Stomach (tissue), 9 donors: ENCODE measurements around the gene RAB40B. TPM values are rescaled to one million over a fixed set of nuclear protein-coding genes. Genes with fewer than 3 reads are reported as not detected.

ENCODE experiments used
- DNase-seq, 2 donors: peaks; one replicate each; pipeline versions ENCODE4 v3.0.0 to v3.0.0-alpha.2; 2013 to 2019
- H3K27ac ChIP-seq, 5 donors: fragments of 200-600 bp in 4 of 5; sonication (generic) in 4 of 5; one replicate each; pipeline ENCODE4 v1.5.1; 2013 to 2019; ENCODE audit warnings: mild to moderate bottlenecking in 1 of 5, moderate library complexity in 1 of 5
- H3K27me3 ChIP-seq, 3 donors: fragments of 200-600 bp; sonication (generic); one replicate each; pipeline ENCODE4 v1.5.1; 2017 to 2019; ENCODE audit warnings: mixed run types in 1 of 3
- H3K36me3 ChIP-seq, 4 donors: fragments of 200-600 bp; sonication (generic); 1 replicate in 3 of 4; 2 replicates in 1 of 4; pipeline ENCODE4 v1.5.1; 2016 to 2019
- H3K4me1 ChIP-seq, 4 donors: fragments of 200-600 bp; sonication (generic); one replicate each; pipeline ENCODE4 v1.5.1; 2016 to 2019
- H3K4me3 ChIP-seq, 4 donors: fragments of 200-600 bp; sonication (generic) in 3 of 4; one replicate each; pipeline ENCODE4 v1.5.1; 2016 to 2019; ENCODE audit warnings: mild to moderate bottlenecking in 1 of 4
- H3K9me3 ChIP-seq, 4 donors: fragments of 200-600 bp; sonication (generic); one replicate each; pipeline ENCODE4 v1.5.1; 2016 to 2019
- EP300 ChIP-seq: sonication (generic); formaldehyde crosslinking; IDR thresholded peaks from one replicate; pipeline ENCODE4 v1.6.1; 2017; ENCODE audit warnings: antibody characterized with exemption
- POLR2A ChIP-seq, 4 donors: fragments of 450-650 bp; IDR thresholded peaks; one replicate each; pipeline ENCODE4 v1.6.1; 2016; ENCODE audit warnings: antibody characterized with exemption in 4 of 4, control low read depth in 2 of 4, mild to moderate bottlenecking in 1 of 4, moderate library complexity in 1 of 4
- POLR2AphosphoS5 ChIP-seq, 3 donors: sonication (generic); formaldehyde crosslinking; IDR thresholded peaks; one replicate each; pipeline ENCODE4 v1.6.1; 2016; ENCODE audit warnings: antibody characterized with exemption in 3 of 3
- WGBS, 5 donors: extraction: QIAGEN DNeasy Blood & Tissue Kit in 3 of 5; methylation state at CpG; one replicate each; pipeline versions ENCODE4 v1.1.5 to v1.1.7; 2013 to 2018; 5-methylcytosine and 5-hydroxymethylcytosine counted together
- intact Hi-C: fragments of 100-400 bp; cut with DNase I; formaldehyde crosslinking; loops from one replicate; pipeline ENCODE4 v1.15.1; 2023; ENCODE audit warnings: low total_unique reads
- polyA plus RNA-seq, 3 donors: library from polyadenylated mRNA; stranded (reverse); fragments of 200-250 nt; gene quantifications; one replicate each; pipeline ENCODE4 v1.2.3, GENCODE V29; 2013
- total RNA-seq, 5 donors: library from RNA; depleted of rRNA; stranded (reverse); fragments of >200 nt; gene quantifications; one replicate each; pipeline versions ENCODE4 v1.1.0 to v1.2.3, GENCODE V29; 2014 to 2016
- TF ChIP-seq, protein P1 (sequence below), 7 experiments: fragments of 450-650 bp in 4 of 7; fragments of 200-600 bp in 3 of 7; sonication (generic) in 3 of 7; IDR thresholded peaks; one replicate each; pipeline ENCODE4 v1.5.1; 2016 to 2019; ENCODE audit warnings: antibody characterized with exemption in 7 of 7, control low read depth in 2 of 7, mild to moderate bottlenecking in 1 of 7
- donor health status: healthy with polysubstance abuse.
- donor health status: Bipolar disorder and iron deficiency.
- donor health status: healthy.

The RAB40B gene
- total and polyA plus RNA-seq, 8 donors, result 7.6 to 133 (median 22.2) TPM

DNA sequence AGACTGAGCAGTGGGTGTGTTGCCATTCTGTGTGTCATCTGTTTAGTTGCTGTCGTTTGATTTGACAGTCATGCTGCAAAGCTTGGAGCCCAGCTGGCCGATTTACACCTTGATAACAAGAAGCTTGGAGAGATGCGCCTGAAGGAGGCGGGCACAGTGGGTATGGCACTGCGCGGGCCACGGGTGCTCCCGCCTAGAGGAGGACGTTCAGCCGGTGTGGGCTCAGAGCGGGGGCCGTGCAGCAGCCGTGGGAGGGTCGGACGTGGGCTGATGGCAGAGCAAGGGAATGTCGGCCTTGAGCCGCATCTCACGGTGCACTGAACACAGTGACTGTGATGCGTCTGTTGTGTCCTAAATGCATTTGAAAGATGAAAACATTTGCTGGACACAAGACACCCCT is 21.7 kb upstream of the RAB40B start:
- 90 to 96% (median 95%) methylated on average over 13 to 19 of the region's 19 CpGs for WGBS, 5 donors
- Histone ChIP-seq H3K27me3 (no peaks in the 10 kb centered on the region), H3K9me3 (no peaks in the 10 kb centered on the region), H3K4me3 (no peak overlapping the region), H3K27ac (no peak overlapping the region), H3K36me3 (peaks cover 15 to 67% (median 64%) of the 10 kb centered on the region in 4 donors), H3K4me1 (peaks cover 17 to 29% (median 25%) of the 10 kb centered on the region in 4 donors)
- TF ChIP-seq, protein P1, sequence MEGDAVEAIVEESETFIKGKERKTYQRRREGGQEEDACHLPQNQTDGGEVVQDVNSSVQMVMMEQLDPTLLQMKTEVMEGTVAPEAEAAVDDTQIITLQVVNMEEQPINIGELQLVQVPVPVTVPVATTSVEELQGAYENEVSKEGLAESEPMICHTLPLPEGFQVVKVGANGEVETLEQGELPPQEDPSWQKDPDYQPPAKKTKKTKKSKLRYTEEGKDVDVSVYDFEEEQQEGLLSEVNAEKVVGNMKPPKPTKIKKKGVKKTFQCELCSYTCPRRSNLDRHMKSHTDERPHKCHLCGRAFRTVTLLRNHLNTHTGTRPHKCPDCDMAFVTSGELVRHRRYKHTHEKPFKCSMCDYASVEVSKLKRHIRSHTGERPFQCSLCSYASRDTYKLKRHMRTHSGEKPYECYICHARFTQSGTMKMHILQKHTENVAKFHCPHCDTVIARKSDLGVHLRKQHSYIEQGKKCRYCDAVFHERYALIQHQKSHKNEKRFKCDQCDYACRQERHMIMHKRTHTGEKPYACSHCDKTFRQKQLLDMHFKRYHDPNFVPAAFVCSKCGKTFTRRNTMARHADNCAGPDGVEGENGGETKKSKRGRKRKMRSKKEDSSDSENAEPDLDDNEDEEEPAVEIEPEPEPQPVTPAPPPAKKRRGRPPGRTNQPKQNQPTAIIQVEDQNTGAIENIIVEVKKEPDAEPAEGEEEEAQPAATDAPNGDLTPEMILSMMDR (IDR thresholded peaks at IDR 0.05), result no peak
- TF ChIP-seq POLR2A (IDR thresholded peaks at IDR 0.05) (no peak), EP300 (no peak), POLR2AphosphoS5 (IDR thresholded peaks at IDR 0.05) (no peak)
- intact Hi-C loops, result no loop called here
- no peak for DNase-seq

DNA sequence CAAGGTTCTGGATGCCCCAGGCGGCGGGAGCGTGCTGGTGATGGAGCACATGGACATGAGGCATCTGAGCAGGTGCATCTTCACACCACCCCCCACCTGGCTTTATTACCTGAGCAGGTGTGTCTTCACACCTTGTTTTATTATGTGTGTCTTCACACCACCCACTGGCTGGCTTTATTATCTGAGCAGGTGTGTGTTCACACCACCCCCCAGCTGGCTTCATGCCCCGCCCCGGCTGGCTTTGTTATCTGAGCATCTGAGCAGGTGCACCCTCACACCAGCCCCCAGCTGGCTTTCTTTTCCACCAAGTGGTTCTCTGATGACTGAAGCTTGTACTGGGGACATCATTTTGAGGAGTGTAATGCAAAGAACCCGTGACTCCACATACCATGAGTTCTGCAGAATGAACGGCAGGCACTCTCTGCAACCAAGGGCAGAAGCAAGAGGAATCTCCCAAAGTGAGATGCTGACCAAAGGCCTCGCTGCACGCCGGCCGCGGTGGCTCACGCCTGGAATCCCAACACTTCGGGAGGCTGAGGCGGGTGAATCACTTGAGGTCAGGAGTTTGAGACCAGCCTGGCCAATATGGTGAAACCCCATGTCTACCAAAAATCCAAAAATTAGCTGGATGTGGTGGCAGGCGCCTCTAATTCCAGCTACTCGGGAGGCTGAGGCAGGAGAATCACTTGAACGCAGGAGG is 20.6 kb upstream of the RAB40B start:
- WGBS, 5 donors, result 94 to 97% (median 94%) methylated on average over 11 to 18 of the region's 18 CpGs
- intact Hi-C loops, result no loop called here
- H3K36me3 ChIP-seq, result peaks cover 15 to 58% (median 57%) of the 10 kb centered on the region in 4 donors
- TF ChIP-seq EP300, result no peak
- no peak for TF ChIP-seq POLR2A (IDR thresholded peaks at IDR 0.05)
- no peak for TF ChIP-seq POLR2AphosphoS5 (IDR thresholded peaks at IDR 0.05)
- H3K27ac ChIP-seq, result no peak overlapping the region
- no peaks in the 10 kb centered on the region for H3K9me3 ChIP-seq
- H3K4me1 ChIP-seq, result peaks cover 17 to 29% (median 25%) of the 10 kb centered on the region in 4 donors
- DNase-seq, result no peak
- no peaks in the 10 kb centered on the region for H3K27me3 ChIP-seq
- no peak overlapping the region for H3K4me3 ChIP-seq

DNA sequence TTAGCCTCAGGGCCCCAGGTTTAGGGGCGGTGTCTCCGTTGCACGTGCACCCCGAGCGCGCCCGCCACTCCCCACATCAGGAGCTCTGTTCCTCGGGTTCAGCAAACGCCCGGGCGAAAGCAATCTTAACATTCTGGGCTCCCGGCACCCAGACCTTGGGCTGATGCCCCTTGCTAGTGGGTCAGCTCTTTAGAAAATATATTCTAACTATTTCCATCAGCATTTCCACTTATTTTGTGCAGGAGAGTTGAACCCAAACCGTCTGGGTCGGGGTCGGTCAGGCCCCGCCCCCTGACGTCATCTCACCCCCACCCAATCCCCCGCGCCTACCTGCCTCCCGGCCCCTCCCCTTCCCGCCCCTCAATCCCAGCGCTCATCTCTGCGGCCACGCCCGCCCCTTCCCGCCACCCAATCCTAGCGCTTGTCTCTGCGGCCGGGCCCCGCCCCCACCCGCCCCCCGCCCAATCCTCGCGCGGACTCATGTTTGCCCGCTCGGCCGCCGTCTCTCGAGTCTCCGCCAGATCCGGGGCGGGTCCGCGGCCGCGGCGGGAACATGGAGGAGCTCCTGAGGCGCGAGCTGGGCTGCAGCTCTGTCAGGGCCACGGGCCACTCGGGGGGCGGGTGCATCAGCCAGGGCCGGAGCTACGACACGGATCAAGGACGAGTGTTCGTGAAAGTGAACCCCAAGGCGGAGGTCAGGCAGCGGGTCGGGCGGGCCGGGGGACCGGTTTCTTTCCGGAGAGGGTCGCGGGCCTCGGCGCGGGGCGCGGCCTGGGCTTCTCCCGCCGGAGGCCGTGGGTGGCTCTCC is 17.9 kb upstream of the RAB40B start, which contains the start of gene FN3KRP:
Gene FN3KRP, plus strand, starts transcription at position 504 of the 808 bp plus-strand sequence. Its CDS starts 50 bp downstream, at position 554.
- peak within 1 kb of the TSS; percentile 76 to 85 (median 80) for H3K27ac ChIP-seq
- peak within 1 kb of the TSS; percentile 83 to 98 (median 88) for H3K4me3 ChIP-seq
- H3K27me3 ChIP-seq, result no peaks in the 10 kb centered on the region
- H3K4me1 ChIP-seq, result peaks cover 17 to 29% (median 25%) of the 10 kb centered on the region in 4 donors
- 0 to 1% (median 1%) methylated on average over 26 to 75 of the region's 75 CpGs for WGBS, 5 donors
- H3K36me3 ChIP-seq, result peaks cover 8 to 31% (median 30%) of the 10 kb centered on the region in 4 donors
- TF ChIP-seq POLR2A (IDR thresholded peaks at IDR 0.05) (peak in 1 of 4 donors; percentile 12), POLR2AphosphoS5 (IDR thresholded peaks at IDR 0.05) (peak; percentile 58 to 83 (median 82)), EP300 (no peak)
- TF ChIP-seq, protein P1 (IDR thresholded peaks at IDR 0.05), result no peak
- no peaks in the 10 kb centered on the region for H3K9me3 ChIP-seq
- intact Hi-C loops, result no loop called here
- DNase-seq, result peak; percentile 97 to 99

DNA sequence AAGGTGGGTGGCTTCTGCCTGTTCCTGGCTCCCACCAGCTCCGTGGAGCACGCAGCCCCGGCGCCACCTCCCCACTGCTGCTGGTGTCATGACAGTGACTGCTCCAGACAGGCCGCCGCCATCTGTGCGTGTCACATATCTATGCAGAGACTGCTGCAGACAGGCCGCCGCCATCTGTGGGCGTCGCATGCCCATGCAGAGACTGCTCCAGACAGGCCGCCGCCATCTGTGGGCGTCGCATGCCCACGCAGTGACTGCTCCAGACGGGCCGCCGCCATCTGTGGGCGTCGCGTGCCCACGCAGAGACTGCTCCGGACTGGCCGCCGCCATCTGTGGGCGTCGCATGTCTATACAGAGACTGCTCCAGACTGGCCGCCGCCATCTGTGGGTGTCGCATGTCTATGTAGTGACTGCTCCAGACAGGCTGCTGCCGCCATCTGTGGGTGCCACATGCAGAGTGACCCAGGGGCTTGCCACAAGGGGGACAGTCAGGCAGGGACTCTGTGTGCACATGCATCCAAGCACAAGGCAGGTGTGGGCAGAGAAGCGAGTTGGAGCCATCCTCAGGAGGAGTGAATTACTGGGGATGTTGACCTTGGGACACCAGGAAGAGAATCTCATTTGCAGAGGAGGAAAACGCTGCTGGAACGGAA is 14.7 kb upstream of the RAB40B start:
- no peak for DNase-seq
- intact Hi-C loops, result no loop called here

More for the DNA sequence above, 14.7 kb upstream of the RAB40B start:
- TF ChIP-seq POLR2A (IDR thresholded peaks at IDR 0.05), result no peak
- no peak for TF ChIP-seq POLR2AphosphoS5 (IDR thresholded peaks at IDR 0.05)
- TF ChIP-seq EP300, result no peak
- TF ChIP-seq, protein P1 (IDR thresholded peaks at IDR 0.05), result no peak
- Histone ChIP-seq H3K4me3 (no peak overlapping the region), H3K36me3 (no peaks in the 10 kb centered on the region), H3K27me3 (peaks cover 0 to 7% (median 0%) of the 10 kb centered on the region in 3 donors), H3K9me3 (no peaks in the 10 kb centered on the region), H3K27ac (no peak overlapping the region), H3K4me1 (peaks cover 17 to 22% (median 21%) of the 10 kb centered on the region in 4 donors)
- WGBS, 5 donors, result 87 to 93% (median 92%) methylated on average over 23 to 35 of the region's 35 CpGs
